ENCODE results near the gene ANKFY1.

ANKFY1 gene

GRCh38 chr17:4180791-4181190 is 83.0 kb downstream of the ANKFY1 start:
- no peak for ATAC-seq
- TF ChIP-seq ARNTL (CRISPR knock-in tag; IDR thresholded peaks at IDR 0.05; ENCODE audit: borderline replicate concordance, low read depth) (no peak), RARB (CRISPR knock-in tag; IDR thresholded peaks at IDR 0.05) (no peak), ZFP3 (CRISPR knock-in tag; IDR thresholded peaks at IDR 0.05) (no peak), CREB5 (CRISPR knock-in tag; IDR thresholded peaks at IDR 0.05; ENCODE audit: low read depth) (no peak), CSDC2 (CRISPR knock-in tag; IDR thresholded peaks at IDR 0.05) (no peak), ISL1 (CRISPR knock-in tag; IDR thresholded peaks at IDR 0.05) (no peak), ESRRG (CRISPR knock-in tag; IDR thresholded peaks at IDR 0.05) (no peak), GLIS3 (CRISPR knock-in tag; IDR thresholded peaks at IDR 0.05) (no peak)

DNA sequence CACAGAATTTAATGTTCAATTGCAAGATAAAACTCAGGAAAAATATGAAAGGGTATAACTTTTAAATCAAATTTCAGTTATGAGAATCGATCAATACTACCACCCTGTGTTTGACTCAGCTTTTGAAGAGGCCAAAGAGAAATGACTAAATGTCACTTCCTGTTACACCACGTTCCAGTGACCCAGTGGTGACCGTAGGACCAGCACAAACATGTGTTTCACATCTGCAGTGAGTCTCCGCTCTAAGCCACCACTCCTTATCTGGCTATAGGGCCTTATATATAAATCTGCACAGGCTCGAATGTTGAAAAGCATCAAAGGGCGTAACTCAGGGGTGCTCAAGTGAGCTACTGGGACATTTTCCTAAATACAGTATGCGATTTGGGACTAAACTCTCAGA is 84.7 kb downstream of the ANKFY1 start:
- no peak for ATAC-seq
- TF ChIP-seq ZNF70 (CRISPR knock-in tag; IDR thresholded peaks at IDR 0.05): no peak
- no peak for TF ChIP-seq ARNTL (CRISPR knock-in tag; IDR thresholded peaks at IDR 0.05; ENCODE audit: borderline replicate concordance, low read depth)
- no peak for TF ChIP-seq ZFP30 (CRISPR knock-in tag; IDR thresholded peaks at IDR 0.05)
- TF ChIP-seq ZC3H10 (CRISPR knock-in tag; IDR thresholded peaks at IDR 0.05): no peak
- no peak for TF ChIP-seq ESRRG (CRISPR knock-in tag; IDR thresholded peaks at IDR 0.05)
- TF ChIP-seq, protein P1, sequence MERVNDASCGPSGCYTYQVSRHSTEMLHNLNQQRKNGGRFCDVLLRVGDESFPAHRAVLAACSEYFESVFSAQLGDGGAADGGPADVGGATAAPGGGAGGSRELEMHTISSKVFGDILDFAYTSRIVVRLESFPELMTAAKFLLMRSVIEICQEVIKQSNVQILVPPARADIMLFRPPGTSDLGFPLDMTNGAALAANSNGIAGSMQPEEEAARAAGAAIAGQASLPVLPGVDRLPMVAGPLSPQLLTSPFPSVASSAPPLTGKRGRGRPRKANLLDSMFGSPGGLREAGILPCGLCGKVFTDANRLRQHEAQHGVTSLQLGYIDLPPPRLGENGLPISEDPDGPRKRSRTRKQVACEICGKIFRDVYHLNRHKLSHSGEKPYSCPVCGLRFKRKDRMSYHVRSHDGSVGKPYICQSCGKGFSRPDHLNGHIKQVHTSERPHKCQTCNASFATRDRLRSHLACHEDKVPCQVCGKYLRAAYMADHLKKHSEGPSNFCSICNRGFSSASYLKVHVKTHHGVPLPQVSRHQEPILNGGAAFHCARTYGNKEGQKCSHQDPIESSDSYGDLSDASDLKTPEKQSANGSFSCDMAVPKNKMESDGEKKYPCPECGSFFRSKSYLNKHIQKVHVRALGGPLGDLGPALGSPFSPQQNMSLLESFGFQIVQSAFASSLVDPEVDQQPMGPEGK (CRISPR knock-in tag; IDR thresholded peaks at IDR 0.05; ENCODE audit: borderline replicate concordance): no peak
- TF ChIP-seq POU6F1 (CRISPR knock-in tag; IDR thresholded peaks at IDR 0.05; ENCODE audit: borderline replicate concordance, low read depth): no peak
- no peak for TF ChIP-seq GLIS3 (CRISPR knock-in tag; IDR thresholded peaks at IDR 0.05)
- TF ChIP-seq OSR1 (CRISPR knock-in tag; IDR thresholded peaks at IDR 0.05): no peak
- no peak for TF ChIP-seq RARB (CRISPR knock-in tag; IDR thresholded peaks at IDR 0.05)
- no peak for TF ChIP-seq BACH2 (CRISPR knock-in tag; IDR thresholded peaks at IDR 0.05; ENCODE audit: borderline replicate concordance)

DNA sequence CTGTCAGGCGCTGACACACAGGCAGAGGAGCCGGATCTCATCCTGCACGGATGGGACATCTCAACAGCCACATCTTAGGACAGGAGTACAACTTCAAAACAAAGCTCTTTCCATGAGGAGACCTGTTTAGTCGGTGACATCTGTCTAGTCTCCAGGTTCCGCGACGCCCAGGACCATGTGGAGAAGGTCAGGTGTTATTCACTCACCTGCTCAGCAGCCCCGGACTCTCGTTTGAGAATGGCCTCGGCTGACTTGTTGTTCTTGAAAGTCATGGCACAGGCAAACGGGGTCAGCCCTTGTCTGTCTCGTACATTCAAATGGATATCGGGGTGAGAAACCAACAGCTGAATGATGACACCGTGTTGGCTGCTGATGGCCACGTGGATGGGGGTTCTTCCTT is 85.1 kb downstream of the ANKFY1 start:
- TF ChIP-seq PPARA (CRISPR knock-in tag; IDR thresholded peaks at IDR 0.05; ENCODE audit: borderline replicate concordance) (no peak), CSRNP3 (CRISPR knock-in tag; IDR thresholded peaks at IDR 0.05) (no peak), ARNTL (CRISPR knock-in tag; IDR thresholded peaks at IDR 0.05; ENCODE audit: borderline replicate concordance, low read depth) (no peak)
- ATAC-seq: no peak

- TF ChIP-seq ESRRG (CRISPR knock-in tag; IDR thresholded peaks at IDR 0.05) (no peak), SNAI2 (CRISPR knock-in tag; IDR thresholded peaks at IDR 0.05) (no peak), ZNF70 (CRISPR knock-in tag; IDR thresholded peaks at IDR 0.05) (no peak), RARB (CRISPR knock-in tag; IDR thresholded peaks at IDR 0.05) (no peak), ZFP3 (CRISPR knock-in tag; IDR thresholded peaks at IDR 0.05) (no peak), ZNF565 (CRISPR knock-in tag; conservative IDR thresholded peaks at IDR 0.05; ENCODE audit: low read depth) (no peak), ZC3H10 (CRISPR knock-in tag; IDR thresholded peaks at IDR 0.05) (no peak), CSRNP3 (CRISPR knock-in tag; IDR thresholded peaks at IDR 0.05) (no peak), ZFP30 (CRISPR knock-in tag; IDR thresholded peaks at IDR 0.05) (no peak)
- no peak for ATAC-seq
These were observed 86.0 kb downstream of the ANKFY1 start for GRCh38 chr17:4177806-4178205.

Data from SK-N-SH treated with all-trans-retinoic acid at 6 μM for 48 hours (cell line).